Lower lobe of right lung (tissue), 2 donors: ENCODE results near the gene ZNF212. TPM values are rescaled to one million over a fixed set of nuclear protein-coding genes. Genes with fewer than 3 reads are reported as not detected.
"Not testable (repeated sequence)": the region's sequence is repeated elsewhere in the genome, so short reads cannot be mapped to it uniquely, and the experiment has no call there.

ENCODE experiments used
- ATAC-seq, 2 donors: fragments of 200-7000 bp; cut with Tn5 transposase; one replicate each; pipeline ENCODE4 v1.9.1; 2020 to 2022; ENCODE audit warnings: mild to moderate bottlenecking in 2 of 2, moderate library complexity in 2 of 2
- DNase-seq: peaks from one replicate; pipeline ENCODE4 v3.0.0-alpha.2; 2020
- H3K27ac ChIP-seq: fragments of 200-600 bp; one replicate; pipeline ENCODE4 v1.8.0; 2022
- H3K27me3 ChIP-seq: fragments of 200-600 bp; one replicate; pipeline ENCODE4 v1.8.0; 2022; ENCODE audit warnings: low read depth
- H3K36me3 ChIP-seq: fragments of 200-600 bp; one replicate; pipeline ENCODE4 v1.8.0; 2022; ENCODE audit warnings: mild to moderate bottlenecking
- H3K4me1 ChIP-seq: fragments of 200-600 bp; one replicate; pipeline ENCODE4 v1.8.0; 2022
- H3K4me3 ChIP-seq: fragments of 200-600 bp; one replicate; pipeline ENCODE4 v1.8.0; 2022; ENCODE audit warnings: mild to moderate bottlenecking
- H3K9me3 ChIP-seq: fragments of 200-600 bp; one replicate; pipeline ENCODE4 v1.8.0; 2022
- CTCF ChIP-seq: fragments of 200-600 bp; IDR thresholded peaks from one replicate; pipeline ENCODE4 v1.8.0; 2022; ENCODE audit warnings: antibody characterized with exemption, mild to moderate bottlenecking
- intact Hi-C: fragments of 100-400 bp; cut with DNase I; formaldehyde crosslinking; loops from one replicate; pipeline ENCODE4 v1.11.0; 2022
- total RNA-seq: library from RNA; stranded (reverse); fragmentation: NEBNext Ultra II Directional; extraction: Animal tissue kit (Norgen Biotek cat#: 25700); gene quantifications from one replicate; pipeline ENCODE4 v1.2.1, GENCODE V29; 2021
- donor health status: DM: no; HTN: yes; CAD: no; lungs with severe emphysema.

ZNF212 gene
- total RNA-seq, 1 donor from 2014 or later, result 10.5 TPM

- no peak for DNase-seq
- Histone ChIP-seq H3K27me3 (no peaks in the 10 kb centered on the region), H3K4me1 (peaks cover 4% of the 10 kb centered on the region), H3K27ac (no peak overlapping the region), H3K36me3 (peaks cover 43% of the 10 kb centered on the region), H3K4me3 (no peak overlapping the region), H3K9me3 (no peaks in the 10 kb centered on the region)
- intact Hi-C loops, result no loop called here
- no peak for ATAC-seq
- no peak for TF ChIP-seq CTCF
These were observed 17.7 kb downstream of the ZNF212 start for GRCh38 chr7:149257146-149257545.

GRCh38 chr7:149261316-149261828 is 21.9 kb downstream of the ZNF212 start:
- intact Hi-C loops, result no loop called here
- DNase-seq (no peak), ATAC-seq (peak; percentile 0 to 24)

DNA sequence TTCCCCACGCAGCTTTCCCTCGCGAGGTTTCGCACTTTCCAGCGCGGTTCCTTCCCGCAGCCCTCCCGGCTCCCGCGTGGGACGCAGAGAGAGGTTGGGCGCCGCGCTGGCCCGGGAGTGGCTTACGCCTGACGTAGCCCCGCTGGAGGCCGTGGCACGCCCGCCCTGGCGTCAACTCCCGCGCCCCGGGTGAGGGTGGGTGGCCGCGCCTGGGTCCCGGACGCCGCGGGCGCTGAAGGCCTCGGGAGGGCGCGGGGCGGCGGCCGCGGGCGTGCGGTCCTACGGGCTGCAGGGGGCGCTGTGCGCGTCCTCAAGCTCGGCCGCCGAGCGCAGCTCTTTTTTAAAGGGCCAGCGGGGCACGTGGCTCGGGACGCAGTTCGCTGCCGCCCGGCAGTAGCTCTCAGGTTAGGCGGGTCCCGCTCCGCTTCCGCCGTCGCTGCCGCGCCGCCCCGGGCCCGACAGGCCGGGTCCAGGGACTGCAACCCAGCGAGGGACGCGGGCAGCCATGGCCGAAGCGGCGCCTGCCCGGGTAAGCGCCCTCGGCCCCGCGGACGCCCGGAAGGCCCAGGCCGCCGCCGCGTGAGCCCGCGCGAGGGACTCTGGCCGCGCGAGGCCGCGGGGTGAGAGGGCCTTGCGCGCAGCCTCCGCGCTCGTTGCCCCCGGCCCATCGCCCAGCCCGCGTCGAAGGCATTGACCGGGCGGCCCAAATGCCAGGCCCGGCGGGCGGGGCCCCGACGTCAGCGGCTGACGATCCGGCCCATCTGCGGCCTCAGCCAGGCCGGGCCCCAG is 22.6 kb downstream of the ZNF212 start, which contains the start of gene ZNF783:
TSS of gene ZNF783 (plus strand) at position 368 of the 789 bp plus-strand sequence. CDS start at position 506, 138 bp downstream.
- DNase-seq (peak; percentile 95), ATAC-seq (peak; percentile 98)
- peak within 1 kb of the TSS; percentile 93 for H3K27ac ChIP-seq
- H3K4me1 ChIP-seq, result peaks cover 19% of the 10 kb centered on the region
- no peaks in the 10 kb centered on the region for H3K27me3 ChIP-seq
- peak within 1 kb of the TSS; percentile 63 for H3K4me3 ChIP-seq
- H3K9me3 ChIP-seq, result no peaks in the 10 kb centered on the region
- TF ChIP-seq CTCF, result peak; percentile 91
- intact Hi-C loops, result no loop called here
- H3K36me3 ChIP-seq, result peaks cover 19% of the 10 kb centered on the region

More at GRCh38 chr7:149261316-149261828, 21.9 kb downstream of the ZNF212 start:
- Histone ChIP-seq H3K9me3 (no peaks in the 10 kb centered on the region), H3K4me1 (peaks cover 19% of the 10 kb centered on the region), H3K27me3 (no peaks in the 10 kb centered on the region), H3K4me3 (peak overlapping the region; percentile 63), H3K36me3 (peaks cover 14% of the 10 kb centered on the region), H3K27ac (peak overlapping the region; percentile 93)
- TF ChIP-seq CTCF, result no peak

DNA sequence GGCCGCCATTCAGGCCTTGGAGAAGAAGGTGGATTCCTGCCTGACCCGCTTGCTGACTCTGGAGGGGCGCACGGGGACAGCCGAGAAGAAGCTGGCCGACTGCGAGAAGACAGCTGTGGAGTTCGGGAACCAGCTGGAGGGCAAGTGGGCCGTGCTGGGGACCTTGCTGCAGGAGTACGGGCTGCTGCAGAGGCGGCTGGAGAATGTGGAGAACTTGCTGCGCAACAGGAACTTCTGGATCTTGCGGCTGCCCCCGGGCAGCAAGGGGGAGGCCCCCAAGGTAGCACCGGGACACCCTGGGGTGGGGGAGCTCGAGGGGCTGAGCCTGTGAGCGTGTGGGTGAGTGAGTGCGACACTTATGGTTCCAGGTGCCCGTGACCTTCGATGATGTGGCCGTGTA is 27.0 kb downstream of the ZNF212 start:
- no peak for TF ChIP-seq CTCF
- Histone ChIP-seq H3K27me3 (no peaks in the 10 kb centered on the region), H3K4me3 (no peak overlapping the region), H3K9me3 (no peaks in the 10 kb centered on the region), H3K27ac (no peak overlapping the region), H3K4me1 (peaks cover 15% of the 10 kb centered on the region), H3K36me3 (peaks cover 60% of the 10 kb centered on the region)
- DNase-seq (no peak), ATAC-seq (no peak)
- intact Hi-C loops, result no loop called here

- H3K4me1 ChIP-seq, result peaks cover 11% of the 10 kb centered on the region
- H3K36me3 ChIP-seq, result peaks cover 72% of the 10 kb centered on the region
- no peak overlapping the region for H3K27ac ChIP-seq
- no peaks in the 10 kb centered on the region for H3K9me3 ChIP-seq
- no peak for DNase-seq
- no peak for TF ChIP-seq CTCF
- intact Hi-C loops, result no loop called here
- no peaks in the 10 kb centered on the region for H3K27me3 ChIP-seq
- H3K4me3 ChIP-seq, result no peak overlapping the region
- no peak for ATAC-seq
These were observed 28.3 kb downstream of the ZNF212 start for GRCh38 chr7:149267733-149268132.

DNA sequence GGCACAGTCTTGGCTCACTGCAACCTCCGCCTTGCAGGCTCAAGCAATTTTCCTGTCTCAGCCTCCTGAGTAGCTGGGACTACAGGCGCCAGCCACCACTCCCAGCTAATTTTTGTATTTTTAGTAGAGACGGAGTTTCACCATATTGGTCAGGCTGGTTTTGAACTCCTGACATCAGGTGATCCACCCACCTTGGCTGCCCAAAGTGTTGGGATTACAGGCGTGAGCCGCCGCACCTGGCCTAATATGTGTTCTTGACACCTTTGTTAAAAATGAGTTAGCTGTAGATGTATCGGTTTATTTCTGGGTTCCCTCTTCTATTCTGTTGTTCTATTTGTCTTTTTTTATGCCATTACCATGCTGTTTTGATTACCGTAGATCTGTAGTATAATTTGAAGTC is 35.0 kb downstream of the ZNF212 start:
- H3K9me3 ChIP-seq, H3K27me3 ChIP-seq, ATAC-seq, DNase-seq, H3K27ac ChIP-seq, intact Hi-C loops, H3K4me1 ChIP-seq, H3K4me3 ChIP-seq: not testable (repeated sequence)
- H3K36me3 ChIP-seq, result peaks cover 80% of the 10 kb centered on the region
